Measurements from ENCODE around the gene CHST11.

CHST11 gene

GRCh38 chr12:104718304-104718929 is 261.7 kb downstream of the CHST11 start:
- H3K27ac ChIP-seq: no peak overlapping the region

GRCh38 chr12:104719700-104720338 is 263.1 kb downstream of the CHST11 start:
- TF ChIP-seq CTCF (IDR thresholded peaks at IDR 0.05) (no peak), ZFX (IDR thresholded peaks at IDR 0.05; ENCODE audit: borderline replicate concordance) (no peak)
- H3K27ac ChIP-seq: no peak overlapping the region

More at GRCh38 chr12:104718304-104718929, 261.7 kb downstream of the CHST11 start:
- TF ChIP-seq ZFX (IDR thresholded peaks at IDR 0.05; ENCODE audit: borderline replicate concordance) (no peak), CTCF (IDR thresholded peaks at IDR 0.05) (no peak)

GRCh38 chr12:104720339-104721038 is 263.7 kb downstream of the CHST11 start:
- TF ChIP-seq CTCF (IDR thresholded peaks at IDR 0.05) (no peak), ZFX (IDR thresholded peaks at IDR 0.05; ENCODE audit: borderline replicate concordance) (no peak)
- H3K27ac ChIP-seq: no peak overlapping the region

- TF ChIP-seq CTCF (IDR thresholded peaks at IDR 0.05) (no peak), ZFX (IDR thresholded peaks at IDR 0.05; ENCODE audit: borderline replicate concordance) (no peak)
- H3K27ac ChIP-seq: no peak overlapping the region
Observed at GRCh38 chr12:104721039-104721405, 264.3 kb downstream of the CHST11 start.

- no peak overlapping the region for H3K27ac ChIP-seq
- no peak for TF ChIP-seq CTCF (IDR thresholded peaks at IDR 0.05)
- TF ChIP-seq ZFX (IDR thresholded peaks at IDR 0.05; ENCODE audit: borderline replicate concordance): no peak
Observed at GRCh38 chr12:104721936-104722335, 265.2 kb downstream of the CHST11 start.

- no peak for TF ChIP-seq CTCF (IDR thresholded peaks at IDR 0.05)
- TF ChIP-seq ZFX (IDR thresholded peaks at IDR 0.05; ENCODE audit: borderline replicate concordance): no peak
- no peak overlapping the region for H3K27ac ChIP-seq
Observed at GRCh38 chr12:104722601-104723534, 266.1 kb downstream of the CHST11 start.

All from 22Rv1 (cell line).